ENCODE data around the gene TPTE.
"Not testable (repeated sequence)": the region's sequence is repeated elsewhere in the genome, so short reads cannot be mapped to it uniquely, and the experiment has no call there.

The TPTE gene

GRCh38 chr21:10521091-10521598, at the start of gene TPTE:
TSS of gene TPTE (plus strand) at chr21:10521583. CDS start at chr21:10538724, 17,141 bp downstream.
- DNase-seq (ENCODE audit: low spot score), result no peak

- DNase-seq (ENCODE audit: low spot score), result not testable (repeated sequence)
Observed at GRCh38 chr21:10471999-10472398, 49.4 kb upstream of the TPTE start.

- not testable (repeated sequence) for DNase-seq (ENCODE audit: low spot score)
Observed at GRCh38 chr21:10477794-10478193, 43.6 kb upstream of the TPTE start.

- DNase-seq (ENCODE audit: low spot score), result not testable (repeated sequence)
Observed at GRCh38 chr21:10479875-10480274, 41.5 kb upstream of the TPTE start.

GRCh38 chr21:10484864-10485263, 36.5 kb upstream of the TPTE start:
- DNase-seq (ENCODE audit: low spot score), result not testable (repeated sequence)

- not testable (repeated sequence) for DNase-seq (ENCODE audit: low spot score)
Observed at GRCh38 chr21:10490453-10490852, 30.9 kb upstream of the TPTE start.

- DNase-seq (ENCODE audit: low spot score), result no peak
Observed at GRCh38 chr21:10511116-10511515, 10.3 kb upstream of the TPTE start.

- not testable (repeated sequence) for DNase-seq (ENCODE audit: low spot score)
Observed at GRCh38 chr21:10516889-10517288, 4.5 kb upstream of the TPTE start.

- DNase-seq (ENCODE audit: low spot score), result not testable (repeated sequence)
Observed at GRCh38 chr21:10517904-10518303, 3.5 kb upstream of the TPTE start.

- not testable (repeated sequence) for DNase-seq (ENCODE audit: low spot score)
Observed at GRCh38 chr21:10521835-10522500, 585 bp downstream of the TPTE start.

GRCh38 chr21:10539956-10540355, 18.6 kb downstream of the TPTE start:
- DNase-seq (ENCODE audit: low spot score), result no peak

GRCh38 chr21:10544376-10544775, 23.0 kb downstream of the TPTE start:
- DNase-seq (ENCODE audit: low spot score), result not testable (repeated sequence)

GRCh38 chr21:10547868-10548267, 26.5 kb downstream of the TPTE start:
- DNase-seq (ENCODE audit: low spot score), result not testable (repeated sequence)

GRCh38 chr21:10548331-10548954, 27.1 kb downstream of the TPTE start:
- DNase-seq (ENCODE audit: low spot score), result not testable (repeated sequence)

- DNase-seq (ENCODE audit: low spot score), result not testable (repeated sequence)
Observed at GRCh38 chr21:10570803-10571202, 49.4 kb downstream of the TPTE start.

GRCh38 chr21:10574531-10575310, 53.3 kb downstream of the TPTE start:
- not testable (repeated sequence) for DNase-seq (ENCODE audit: low spot score)

GRCh38 chr21:10575311-10575667, 53.9 kb downstream of the TPTE start:
- no peak for DNase-seq (ENCODE audit: low spot score)

GRCh38 chr21:10578910-10579309, 57.5 kb downstream of the TPTE start:
- not testable (repeated sequence) for DNase-seq (ENCODE audit: low spot score)

GRCh38 chr21:10589115-10589514, 67.7 kb downstream of the TPTE start:
- DNase-seq (ENCODE audit: low spot score), result not testable (repeated sequence)

GRCh38 chr21:10607074-10607473, 85.7 kb downstream of the TPTE start:
- not testable (repeated sequence) for DNase-seq (ENCODE audit: low spot score)

- not testable (repeated sequence) for DNase-seq (ENCODE audit: low spot score)
Observed at GRCh38 chr21:10614285-10614684, 92.9 kb downstream of the TPTE start.

- DNase-seq (ENCODE audit: low spot score), result not testable (repeated sequence)
Observed at GRCh38 chr21:10616061-10616460, 94.7 kb downstream of the TPTE start.

GRCh38 chr21:10616535-10616934, 95.2 kb downstream of the TPTE start:
- DNase-seq (ENCODE audit: low spot score), result no peak
